Parathyroid adenoma (tissue), 2 donors: ENCODE measurements around the gene VIPR2.

ENCODE experiments used
- H2AFZ ChIP-seq: fragments of 300-600 bp; sonication (generic); one replicate; pipeline ENCODE4 v1.7.0; 2017; ENCODE audit warnings: antibody characterized with exemption, mild to moderate bottlenecking
- H3K27ac ChIP-seq: fragments of 300-600 bp; sonication (generic); one replicate; pipeline ENCODE4 v1.7.0; 2017
- H3K27me3 ChIP-seq: fragments of 300-600 bp; sonication (generic); one replicate; pipeline ENCODE4 v1.7.0; 2017; ENCODE audit warnings: low read length; ENCODE audit not compliant: control insufficient read depth, insufficient read depth
- H3K36me3 ChIP-seq: fragments of 300-600 bp; sonication (generic); one replicate; pipeline ENCODE4 v1.7.0; 2017; ENCODE audit warnings: low read length; ENCODE audit not compliant: control insufficient read depth, insufficient read depth
- H3K4me1 ChIP-seq: fragments of 300-600 bp; sonication (generic); one replicate; pipeline ENCODE4 v1.7.0; 2017; ENCODE audit warnings: control low read depth
- H3K4me2 ChIP-seq: fragments of 300-600 bp; sonication (generic); one replicate; pipeline ENCODE4 v1.7.0; 2017; ENCODE audit warnings: low read length
- H3K4me3 ChIP-seq: fragments of 300-600 bp; sonication (generic); one replicate; pipeline ENCODE4 v1.7.0; 2017; ENCODE audit warnings: low read depth, low read length
- H3K79me2 ChIP-seq: fragments of 300-600 bp; sonication (generic); one replicate; pipeline ENCODE4 v1.7.0; 2017; ENCODE audit warnings: control low read depth
- H3K9ac ChIP-seq: fragments of 300-600 bp; sonication (generic); one replicate; pipeline ENCODE4 v1.7.0; 2017; ENCODE audit warnings: mild to moderate bottlenecking
- H3K9me3 ChIP-seq: fragments of 300-600 bp; sonication (generic); one replicate; pipeline ENCODE4 v1.7.0; 2017; ENCODE audit warnings: low read length; ENCODE audit not compliant: control insufficient read depth
- CTCF ChIP-seq: fragments of 300-600 bp; sonication (generic); IDR thresholded peaks from one replicate; pipeline ENCODE4 v1.7.0; 2017; ENCODE audit warnings: antibody characterized with exemption, mild to moderate bottlenecking
- donor health status: primary hyperparathyroidism.

VIPR2 gene

GRCh38 chr7:158995514-158995913, 149.2 kb downstream of the VIPR2 start:
- no peaks in the 10 kb centered on the region for H3K27me3 ChIP-seq
- H2AFZ ChIP-seq: no peak overlapping the region
- no peak for TF ChIP-seq CTCF
- H3K4me3 ChIP-seq: no peak overlapping the region
- no peak overlapping the region for H3K9ac ChIP-seq
- no peaks in the 10 kb centered on the region for H3K79me2 ChIP-seq
- no peaks in the 10 kb centered on the region for H3K36me3 ChIP-seq
- H3K27ac ChIP-seq: no peak overlapping the region
- H3K4me1 ChIP-seq: no peaks in the 10 kb centered on the region
- H3K4me2 ChIP-seq: no peak overlapping the region
- no peaks in the 10 kb centered on the region for H3K9me3 ChIP-seq

- Histone ChIP-seq H3K27me3 (no peaks in the 10 kb centered on the region), H3K79me2 (no peaks in the 10 kb centered on the region), H3K4me3 (no peak overlapping the region), H2AFZ (no peak overlapping the region), H3K27ac (no peak overlapping the region), H3K4me2 (no peak overlapping the region), H3K9me3 (no peaks in the 10 kb centered on the region), H3K36me3 (no peaks in the 10 kb centered on the region), H3K4me1 (no peaks in the 10 kb centered on the region), H3K9ac (no peak overlapping the region)
- no peak for TF ChIP-seq CTCF
Observed at GRCh38 chr7:158994687-158995086, 150.0 kb downstream of the VIPR2 start.

- no peak for TF ChIP-seq CTCF
- Histone ChIP-seq H3K36me3 (no peaks in the 10 kb centered on the region), H3K9ac (no peak overlapping the region), H3K27me3 (no peaks in the 10 kb centered on the region), H3K9me3 (no peaks in the 10 kb centered on the region), H3K4me2 (no peak overlapping the region), H2AFZ (no peak overlapping the region), H3K4me1 (no peaks in the 10 kb centered on the region), H3K79me2 (no peaks in the 10 kb centered on the region), H3K27ac (no peak overlapping the region), H3K4me3 (no peak overlapping the region)
Observed at GRCh38 chr7:158993591-158993990, 151.1 kb downstream of the VIPR2 start.

GRCh38 chr7:158992759-158993158, 151.9 kb downstream of the VIPR2 start:
- H3K27ac ChIP-seq: no peak overlapping the region
- no peaks in the 10 kb centered on the region for H3K36me3 ChIP-seq
- H2AFZ ChIP-seq: no peak overlapping the region
- no peak for TF ChIP-seq CTCF
- no peaks in the 10 kb centered on the region for H3K4me1 ChIP-seq
- no peaks in the 10 kb centered on the region for H3K9me3 ChIP-seq
- no peak overlapping the region for H3K4me2 ChIP-seq
- H3K9ac ChIP-seq: no peak overlapping the region
- no peak overlapping the region for H3K4me3 ChIP-seq
- no peaks in the 10 kb centered on the region for H3K79me2 ChIP-seq
- no peaks in the 10 kb centered on the region for H3K27me3 ChIP-seq

- H3K9ac ChIP-seq: no peak overlapping the region
- no peaks in the 10 kb centered on the region for H3K4me1 ChIP-seq
- no peaks in the 10 kb centered on the region for H3K79me2 ChIP-seq
- TF ChIP-seq CTCF: no peak
- H3K27me3 ChIP-seq: no peaks in the 10 kb centered on the region
- H3K36me3 ChIP-seq: no peaks in the 10 kb centered on the region
- no peak overlapping the region for H3K27ac ChIP-seq
- no peaks in the 10 kb centered on the region for H3K9me3 ChIP-seq
- H3K4me2 ChIP-seq: no peak overlapping the region
- no peak overlapping the region for H3K4me3 ChIP-seq
- H2AFZ ChIP-seq: no peak overlapping the region
Observed at GRCh38 chr7:158991824-158992621, 152.6 kb downstream of the VIPR2 start.
